NT2/D1 (cell line): Measurements from ENCODE around the gene ARHGEF10L.

Experiments
- DNase-seq: peaks from one replicate; pipeline ENCODE4 v3.0.0-alpha.2; 2011; ENCODE audit warnings: low read depth, low spot score
- H3K27me3 ChIP-seq: 2 replicates; pipeline ENCODE4 v1.6.0; 2011; ENCODE audit warnings: mild to moderate bottlenecking; ENCODE audit not compliant: insufficient read length, insufficient read depth
- H3K36me3 ChIP-seq: 2 replicates; pipeline ENCODE4 v1.6.1; 2011; ENCODE audit warnings: mild to moderate bottlenecking, low read length, mixed read lengths; ENCODE audit not compliant: insufficient read depth, insufficient read length
- H3K4me1 ChIP-seq: 2 replicates; pipeline ENCODE4 v1.5.1; 2011; ENCODE audit not compliant: insufficient read depth, insufficient read length
- H3K4me3 ChIP-seq: 2 replicates; pipeline ENCODE4 v1.5.1; 2011; ENCODE audit warnings: low read depth; ENCODE audit not compliant: insufficient read length
- H3K9ac ChIP-seq: 2 replicates; pipeline ENCODE4 v1.6.0; 2011; ENCODE audit warnings: low read depth; ENCODE audit not compliant: insufficient read length
- H3K9me3 ChIP-seq: 2 replicates; pipeline ENCODE4 v1.5.1; 2011; ENCODE audit warnings: mild to moderate bottlenecking, low read length; ENCODE audit not compliant: insufficient read depth
- SUZ12 ChIP-seq: IDR thresholded peaks from 2 replicates; pipeline ENCODE4 v1.6.1; 2011; ENCODE audit not compliant: insufficient read length, insufficient read depth; ENCODE audit errors: extremely low read depth
- YY1 ChIP-seq: IDR thresholded peaks from 2 replicates; pipeline ENCODE4 v1.6.1; 2011; ENCODE audit not compliant: insufficient read length, insufficient read depth
- ZNF274 ChIP-seq: IDR thresholded peaks from 2 replicates; pipeline ENCODE4 v1.6.1; 2011; ENCODE audit warnings: mild to moderate bottlenecking, low read depth, low read length

The ARHGEF10L gene

DNA sequence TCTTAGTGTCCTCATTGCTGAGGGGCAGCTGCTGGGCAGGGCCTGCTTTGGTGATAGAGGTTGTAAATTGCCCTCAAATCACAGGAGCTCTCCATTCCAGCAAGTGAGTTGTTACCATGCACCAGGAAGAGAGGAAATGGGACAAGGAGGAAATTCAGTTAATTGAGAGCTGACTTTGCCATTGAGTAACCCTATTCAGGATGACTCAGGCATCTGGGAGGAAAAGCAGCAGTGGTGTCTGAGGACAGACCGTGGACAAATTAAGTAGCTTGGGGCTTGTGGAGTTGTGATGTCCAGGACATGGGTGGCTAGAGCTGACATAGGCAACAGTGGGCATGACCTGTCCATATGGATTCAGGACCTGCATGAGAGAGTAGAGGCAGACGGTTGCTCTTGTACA, 5.9 kb downstream of the ARHGEF10L start:
- TF ChIP-seq YY1 (no peak), ZNF274 (no peak), SUZ12 (no peak)
- Histone ChIP-seq H3K27me3 (no peaks in the 10 kb centered on the region), H3K9ac (no peak overlapping the region), H3K4me1 (peaks cover 16% of the 10 kb centered on the region), H3K4me3 (no peak overlapping the region), H3K9me3 (no peaks in the 10 kb centered on the region), H3K36me3 (no peaks in the 10 kb centered on the region)
- DNase-seq = no peak

GRCh38 chr1:17546946-17547670, 7.6 kb downstream of the ARHGEF10L start:
- TF ChIP-seq YY1 (no peak), SUZ12 (no peak), ZNF274 (no peak)
- Histone ChIP-seq H3K9ac (no peak overlapping the region), H3K9me3 (no peaks in the 10 kb centered on the region), H3K27me3 (no peaks in the 10 kb centered on the region), H3K36me3 (no peaks in the 10 kb centered on the region), H3K4me1 (peaks cover 24% of the 10 kb centered on the region), H3K4me3 (no peak overlapping the region)
- peak; percentile 47 for DNase-seq

- Histone ChIP-seq H3K9ac (no peak overlapping the region), H3K4me1 (peaks cover 25% of the 10 kb centered on the region), H3K9me3 (no peaks in the 10 kb centered on the region), H3K4me3 (no peak overlapping the region), H3K27me3 (no peaks in the 10 kb centered on the region), H3K36me3 (no peaks in the 10 kb centered on the region)
- no peak for DNase-seq
- TF ChIP-seq YY1 (no peak), ZNF274 (no peak), SUZ12 (no peak)
These were observed 9.9 kb downstream of the ARHGEF10L start for GRCh38 chr1:17549384-17549783.

DNA sequence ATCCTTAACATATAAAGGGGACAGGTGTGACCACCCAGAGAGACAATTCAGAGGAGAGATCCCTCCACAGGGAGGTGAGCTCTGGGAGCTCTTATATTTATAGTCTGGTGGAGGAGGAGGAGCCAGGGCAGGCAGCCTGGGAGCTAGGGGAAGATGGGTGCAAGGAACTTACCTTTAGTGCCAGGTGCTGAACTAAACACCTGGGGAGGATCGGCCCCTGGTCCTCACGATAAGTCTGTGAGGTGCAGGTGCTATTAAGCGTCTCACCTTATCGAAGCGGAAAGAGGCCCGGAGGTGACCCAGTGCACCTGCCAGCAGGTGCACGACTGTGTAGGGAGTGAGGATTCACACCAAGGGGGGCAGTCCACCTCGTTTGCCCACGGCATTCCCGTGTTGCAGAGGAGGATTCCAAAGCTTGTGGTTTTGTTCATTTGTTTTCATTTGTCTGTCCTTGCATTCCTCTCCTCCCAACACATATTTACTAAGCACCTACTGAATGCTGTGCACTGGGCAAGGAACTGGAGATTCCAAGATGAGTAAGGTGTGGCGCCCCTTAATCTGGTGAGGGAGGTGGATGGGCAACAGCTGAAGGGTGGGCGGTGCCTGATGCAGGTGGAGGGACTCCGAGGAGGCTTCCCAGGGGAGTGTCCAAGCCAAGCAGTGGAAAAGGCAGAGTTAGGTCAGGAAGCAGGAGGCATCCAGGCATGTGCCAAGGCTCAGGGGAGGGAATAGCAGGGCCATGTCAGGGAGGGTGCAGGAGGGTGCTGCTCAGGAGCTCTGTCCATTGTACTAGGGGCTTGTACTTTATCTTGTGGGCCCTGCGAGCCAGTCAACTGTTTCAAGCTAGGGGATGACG, 11.5 kb downstream of the ARHGEF10L start:
- TF ChIP-seq ZNF274 = no peak
- TF ChIP-seq SUZ12 = no peak
- no peak for TF ChIP-seq YY1
- Histone ChIP-seq H3K36me3 (no peaks in the 10 kb centered on the region), H3K4me3 (no peak overlapping the region), H3K27me3 (no peaks in the 10 kb centered on the region), H3K9me3 (no peaks in the 10 kb centered on the region), H3K4me1 (peaks cover 21% of the 10 kb centered on the region), H3K9ac (no peak overlapping the region)
- no peak for DNase-seq

- no peak for DNase-seq
- no peaks in the 10 kb centered on the region for H3K36me3 ChIP-seq
- H3K4me3 ChIP-seq = no peak overlapping the region
- no peak for TF ChIP-seq SUZ12
- TF ChIP-seq ZNF274 = no peak
- no peak for TF ChIP-seq YY1
- H3K9ac ChIP-seq = no peak overlapping the region
- H3K9me3 ChIP-seq = no peaks in the 10 kb centered on the region
- H3K4me1 ChIP-seq = peaks cover 20% of the 10 kb centered on the region
- H3K27me3 ChIP-seq = no peaks in the 10 kb centered on the region
These were observed 12.3 kb downstream of the ARHGEF10L start for GRCh38 chr1:17551755-17552234.

- TF ChIP-seq YY1 (no peak), ZNF274 (no peak), SUZ12 (no peak)
- no peak overlapping the region for H3K9ac ChIP-seq
- no peaks in the 10 kb centered on the region for H3K27me3 ChIP-seq
- no peaks in the 10 kb centered on the region for H3K36me3 ChIP-seq
- no peak overlapping the region for H3K4me3 ChIP-seq
- peaks cover 22% of the 10 kb centered on the region for H3K4me1 ChIP-seq
- DNase-seq = no peak
- no peaks in the 10 kb centered on the region for H3K9me3 ChIP-seq
These were observed 14.6 kb downstream of the ARHGEF10L start for GRCh38 chr1:17553975-17554700.

DNA sequence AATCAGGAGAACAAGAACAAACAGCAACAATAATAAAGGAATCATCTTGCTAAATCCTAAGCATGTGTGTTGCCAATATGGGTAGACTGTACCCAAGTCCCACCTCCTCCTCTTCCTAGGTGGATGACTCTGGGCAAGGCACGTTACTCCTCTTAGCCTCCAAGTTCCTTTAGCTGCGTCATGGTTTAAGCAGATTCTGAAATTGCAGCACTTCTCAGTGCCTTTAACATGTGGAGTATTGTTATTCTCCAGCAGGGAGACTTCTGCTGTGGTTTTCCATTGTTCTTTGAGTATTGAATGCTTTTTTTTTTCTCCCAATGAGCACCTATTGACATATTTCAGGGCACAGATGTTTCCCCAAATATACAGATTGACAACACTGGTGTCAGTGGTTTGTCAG, 15.5 kb downstream of the ARHGEF10L start:
- TF ChIP-seq YY1 (no peak), ZNF274 (no peak), SUZ12 (no peak)

More for the DNA sequence above, 15.5 kb downstream of the ARHGEF10L start:
- H3K4me1 ChIP-seq = peaks cover 20% of the 10 kb centered on the region
- H3K36me3 ChIP-seq = no peaks in the 10 kb centered on the region
- no peak for DNase-seq
- H3K9me3 ChIP-seq = no peaks in the 10 kb centered on the region
- no peak overlapping the region for H3K4me3 ChIP-seq
- no peaks in the 10 kb centered on the region for H3K27me3 ChIP-seq
- H3K9ac ChIP-seq = no peak overlapping the region
